Lower leg skin (tissue), 4 donors: ENCODE results near the gene SELENOI. TPM values are rescaled to one million over a fixed set of nuclear protein-coding genes. Genes with fewer than 3 reads are reported as not detected.
"Not testable (repeated sequence)": the region's sequence is repeated elsewhere in the genome, so short reads cannot be mapped to it uniquely, and the experiment has no call there.

Experiments used
- DNase-seq, 2 donors: peaks; one replicate each; pipeline ENCODE4 v3.0.0-alpha.2; 2019; ENCODE audit warnings: low spot score in 2 of 2
- H3K4me3 ChIP-seq: fragments of 200-600 bp; sonication (generic); 2 replicates; pipeline ENCODE4 v1.5.1; 2017; ENCODE audit warnings: mild to moderate bottlenecking, low read depth; ENCODE audit not compliant: poor library complexity, severe bottlenecking
- CTCF ChIP-seq, 3 donors: fragments of 450-650 bp; IDR thresholded peaks; one replicate each; pipeline ENCODE4 v1.5.1; 2016; ENCODE audit warnings: antibody characterized with exemption in 3 of 3, mild to moderate bottlenecking in 3 of 3, moderate library complexity in 2 of 3
- POLR2A ChIP-seq, 2 donors: fragments of 450-650 bp; IDR thresholded peaks; one replicate each; pipeline ENCODE4 v1.6.1; 2016 to 2017; ENCODE audit warnings: antibody characterized with exemption in 2 of 2, mild to moderate bottlenecking in 1 of 2, moderate library complexity in 1 of 2
- WGBS, 2 donors: methylation state at CpG; one replicate each; pipeline ENCODE4 v1.1.5; 2018; 5-methylcytosine and 5-hydroxymethylcytosine counted together
- intact Hi-C: fragments of 100-400 bp; cut with DNase I; formaldehyde crosslinking; loops from one replicate; pipeline ENCODE4 v1.15.0; 2023; ENCODE audit warnings: low total_unique reads
- total RNA-seq, 4 donors: library from RNA; depleted of rRNA; stranded (reverse); fragments of >200 nt; gene quantifications; one replicate each; pipeline ENCODE4 v1.1.0, GENCODE V29; 2016

The SELENOI gene
- total RNA-seq, 4 donors from 2014 or later, result 24.7 to 34.3 (median 29.2) TPM

DNA sequence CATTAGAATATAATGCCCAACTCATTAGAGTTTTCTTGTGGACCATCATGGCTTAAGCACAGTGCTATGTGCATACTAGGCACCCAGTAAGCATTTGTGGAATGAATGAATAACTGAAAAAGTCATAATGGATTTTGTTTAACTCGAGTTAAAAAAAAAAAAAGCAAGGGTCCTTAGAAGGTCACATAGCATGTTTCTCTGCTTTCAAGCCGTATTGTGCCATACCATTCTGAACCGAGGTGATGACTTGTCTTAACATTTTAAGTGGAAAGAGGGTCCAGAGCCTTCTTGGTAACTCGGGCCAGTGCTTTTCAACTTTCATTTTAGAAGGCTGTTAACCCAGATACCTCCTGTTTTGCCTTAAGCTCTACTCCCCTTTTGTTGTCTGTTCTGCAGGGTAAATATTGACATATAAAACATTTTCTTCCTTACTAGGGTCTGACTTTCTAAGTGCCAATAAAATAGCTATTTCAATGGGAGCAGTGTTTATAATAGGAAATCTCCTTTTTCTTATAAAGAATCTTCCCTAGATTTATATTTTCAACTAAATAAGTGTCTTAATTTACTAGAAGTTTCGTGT, 1.4 kb downstream of the SELENOI start:
- DNase-seq, result no peak
- intact Hi-C loops, result no loop called here
- peak overlapping the region; percentile 78 for H3K4me3 ChIP-seq
- whole genome bisulfite sequencing, 2 donors, result 20 to 25% methylated on average over 5 of the region's 5 CpGs
- no peak for TF ChIP-seq POLR2A (IDR thresholded peaks at IDR 0.05)
- no peak for TF ChIP-seq CTCF (IDR thresholded peaks at IDR 0.05)

DNA sequence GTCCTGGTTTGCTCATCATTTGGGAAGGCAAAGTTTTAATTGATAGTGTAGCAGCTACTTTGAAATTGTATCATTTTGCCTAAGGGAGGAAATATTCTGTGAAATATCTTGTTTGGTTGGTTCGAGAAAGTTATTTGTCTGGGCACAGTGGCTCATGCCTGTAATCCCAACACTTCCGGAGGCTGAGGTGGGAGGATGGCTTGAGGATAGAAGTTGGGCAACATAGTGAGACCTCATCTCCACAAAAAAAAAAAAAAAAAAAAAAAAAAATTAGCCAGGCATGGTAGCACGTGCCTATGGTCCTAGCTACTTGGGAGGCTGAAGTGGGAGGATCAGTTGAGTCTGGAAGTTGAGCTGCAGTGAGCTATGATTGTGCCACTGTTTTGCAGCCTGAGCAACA, 3.7 kb downstream of the SELENOI start:
- no peak for TF ChIP-seq POLR2A (IDR thresholded peaks at IDR 0.05)
- TF ChIP-seq CTCF (IDR thresholded peaks at IDR 0.05), result no peak
- no peak overlapping the region for H3K4me3 ChIP-seq
- intact Hi-C loops, result no loop called here
- no peak for DNase-seq
- 50 to 59% methylated on average over 3 of the region's 3 CpGs for WGBS, 2 donors

DNA sequence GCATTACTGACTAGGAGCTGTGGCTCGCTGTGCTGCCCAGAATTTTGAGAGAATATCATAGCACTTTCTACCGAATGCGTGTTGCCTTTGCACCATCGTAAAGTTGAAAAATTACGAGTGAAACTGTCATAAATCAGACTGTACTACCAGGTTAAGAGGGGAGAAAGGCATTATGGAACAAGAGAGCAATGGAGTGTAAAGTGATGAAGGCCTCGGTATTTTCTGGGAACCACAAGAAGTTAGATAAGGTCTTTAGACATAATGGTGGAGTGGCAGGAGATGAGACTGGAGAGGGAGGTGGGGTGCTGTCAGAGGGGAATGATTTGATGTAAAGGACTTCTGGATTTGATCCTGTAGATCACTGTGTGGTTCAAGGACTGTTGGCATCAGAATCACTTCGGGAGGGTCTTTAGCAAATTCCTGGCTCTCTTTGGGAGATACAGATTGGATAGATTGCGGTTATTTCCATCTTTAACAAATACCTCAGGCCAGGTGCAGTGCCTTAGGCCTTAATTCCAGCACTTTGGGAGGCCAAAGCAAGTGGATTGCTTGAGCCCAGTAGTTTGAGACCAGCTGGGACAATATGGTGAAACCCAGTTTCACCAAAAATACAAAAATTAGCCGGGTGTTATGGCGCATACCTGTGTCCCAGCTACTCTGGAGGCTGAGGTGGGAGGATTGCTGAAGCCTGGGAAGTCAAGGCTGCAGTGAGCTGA, 5.6 kb downstream of the SELENOI start:
- 95% methylated on average over 10 of the region's 10 CpGs for WGBS, 2 donors
- TF ChIP-seq POLR2A (IDR thresholded peaks at IDR 0.05), result no peak
- no peak for TF ChIP-seq CTCF (IDR thresholded peaks at IDR 0.05)
- intact Hi-C loops, result no loop called here
- no peak overlapping the region for H3K4me3 ChIP-seq
- no peak for DNase-seq

- WGBS, 2 donors, result 55 to 77% methylated on average over 1 of the region's 1 CpG
- no peak for TF ChIP-seq CTCF (IDR thresholded peaks at IDR 0.05)
- no peak for TF ChIP-seq POLR2A (IDR thresholded peaks at IDR 0.05)
- intact Hi-C loops, result no loop called here
These were observed 6.9 kb downstream of the SELENOI start for GRCh38 chr2:26352892-26353291.

DNA sequence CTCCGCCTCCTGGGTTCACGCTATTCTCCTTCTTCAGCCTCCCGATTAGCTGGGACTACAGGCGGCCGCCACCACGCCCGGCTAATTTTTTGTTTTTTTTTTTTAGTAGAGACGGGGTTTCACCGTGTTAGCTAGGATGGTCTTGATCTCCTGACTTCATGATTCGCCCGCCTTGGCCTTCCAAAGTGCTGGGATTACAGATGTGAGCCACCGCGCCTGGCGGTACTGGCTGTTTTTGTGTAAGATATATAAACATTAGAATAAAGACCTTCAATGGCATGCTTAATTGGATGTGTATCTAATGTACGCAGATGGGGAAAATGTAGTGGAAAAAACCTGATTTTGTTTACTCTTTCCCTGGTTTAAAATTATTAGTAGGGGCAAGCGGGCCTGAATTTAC, 8.5 kb downstream of the SELENOI start:
- H3K4me3 ChIP-seq, DNase-seq, intact Hi-C loops: not testable (repeated sequence)
- 96 to 97% methylated on average over 16 of the region's 16 CpGs for WGBS, 2 donors

More at GRCh38 chr2:26352892-26353291, 6.9 kb downstream of the SELENOI start:
- no peak overlapping the region for H3K4me3 ChIP-seq
- DNase-seq, result no peak

DNA sequence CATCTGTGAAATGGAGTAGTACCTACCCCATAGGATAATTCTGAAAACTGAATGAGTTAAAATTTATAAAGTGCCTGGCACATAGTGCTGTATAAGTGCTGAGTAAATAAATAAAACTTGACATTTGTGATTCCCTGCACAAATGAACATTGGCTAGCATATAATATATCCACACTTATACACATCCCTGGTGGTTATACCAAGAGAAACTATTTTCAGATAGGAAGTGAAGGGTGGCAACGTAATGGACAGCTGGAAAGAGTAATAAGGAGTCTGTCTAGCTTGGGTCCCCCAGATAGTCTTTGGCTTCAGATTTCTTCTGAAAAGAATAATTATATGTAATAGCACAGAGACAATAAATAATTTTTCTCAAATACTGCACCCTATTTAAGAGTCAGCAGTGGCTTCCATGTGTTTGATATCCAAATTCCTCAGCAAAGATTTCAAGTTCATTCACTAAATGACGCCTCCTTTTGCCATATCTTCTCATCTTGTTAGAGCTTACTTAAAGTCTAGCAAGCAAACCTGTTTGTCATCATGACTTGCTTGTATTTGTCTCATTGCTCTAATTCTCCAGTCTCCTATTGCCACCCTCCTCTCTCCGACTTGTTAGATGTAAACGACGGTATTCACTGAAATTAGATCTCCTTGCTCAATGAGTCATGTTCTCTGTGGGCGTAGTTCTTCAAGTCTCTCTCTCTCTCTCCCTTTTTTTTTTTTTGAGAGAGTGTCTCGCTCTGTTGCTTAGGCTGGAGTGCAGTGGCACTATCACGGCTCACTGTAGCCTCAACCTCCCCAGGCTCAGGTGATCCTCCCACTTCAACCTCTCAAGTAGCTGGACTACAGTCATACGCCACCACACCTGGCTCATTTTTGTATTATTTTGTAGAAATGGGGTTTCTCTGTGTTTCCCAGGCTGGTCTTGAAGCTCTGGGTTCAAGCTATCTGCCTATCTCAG, 9.4 kb downstream of the SELENOI start:
- intact Hi-C loops, result no loop called here
- DNase-seq, result no peak
- TF ChIP-seq CTCF (IDR thresholded peaks at IDR 0.05) (no peak), POLR2A (IDR thresholded peaks at IDR 0.05) (no peak)
- 41 to 56% methylated on average over 9 of the region's 9 CpGs for WGBS, 2 donors
- H3K4me3 ChIP-seq, result no peak overlapping the region
